ENCODE results near the gene CD226.
"Not testable (repeated sequence)": the region's sequence is repeated elsewhere in the genome, so short reads cannot be mapped to it uniquely, and the experiment has no call there.

Gene CD226

GRCh38 chr18:69980509-69980908 lies 32.8 kb upstream of the CD226 start:
- Histone ChIP-seq H3K27me3 (ENCODE audit: control insufficient read depth, insufficient read depth, low read length) (no peaks in the 10 kb centered on the region), H3K9ac (ENCODE audit: low read length) (no peak overlapping the region), H3K9me3 (ENCODE audit: control insufficient read depth, insufficient read depth, low read depth, low read length) (peaks cover 15% of the 10 kb centered on the region), H3K4me3 (ENCODE audit: low read depth, low read length) (no peak overlapping the region), H3K27ac (ENCODE audit: low read depth, low read length) (no peak overlapping the region), H3K36me3 (ENCODE audit: control insufficient read depth, insufficient read depth, low read length) (no peaks in the 10 kb centered on the region), H3K4me1 (ENCODE audit: control insufficient read depth, insufficient read depth, low read length) (peaks cover 6% of the 10 kb centered on the region; the same call in 1 of the 2 replicates)

GRCh38 chr18:69978732-69979715 lies 31.4 kb upstream of the CD226 start:
- H3K36me3 ChIP-seq (ENCODE audit: control insufficient read depth, insufficient read depth, low read length), result no peaks in the 10 kb centered on the region

GRCh38 chr18:69975294-69975693 lies 27.6 kb upstream of the CD226 start:
- peaks cover 20% of the 10 kb centered on the region for H3K9me3 ChIP-seq (ENCODE audit: control insufficient read depth, insufficient read depth, low read depth, low read length)
- H3K9ac ChIP-seq (ENCODE audit: low read length); H3K36me3 ChIP-seq (ENCODE audit: control insufficient read depth, insufficient read depth, low read length); H3K4me3 ChIP-seq (ENCODE audit: low read depth, low read length); H3K27me3 ChIP-seq (ENCODE audit: control insufficient read depth, insufficient read depth, low read length); H3K27ac ChIP-seq (ENCODE audit: low read depth, low read length); H3K4me1 ChIP-seq (ENCODE audit: control insufficient read depth, insufficient read depth, low read length): not testable (repeated sequence)

More at GRCh38 chr18:69978732-69979715, 31.4 kb upstream of the CD226 start:
- Histone ChIP-seq H3K27me3 (ENCODE audit: control insufficient read depth, insufficient read depth, low read length) (no peaks in the 10 kb centered on the region), H3K27ac (ENCODE audit: low read depth, low read length) (no peak overlapping the region), H3K9ac (ENCODE audit: low read length) (no peak overlapping the region), H3K4me3 (ENCODE audit: low read depth, low read length) (no peak overlapping the region), H3K4me1 (ENCODE audit: control insufficient read depth, insufficient read depth, low read length) (peaks cover 6% of the 10 kb centered on the region; the same call in 1 of the 2 replicates), H3K9me3 (ENCODE audit: control insufficient read depth, insufficient read depth, low read depth, low read length) (peaks cover 15% of the 10 kb centered on the region)

GRCh38 chr18:69974365-69974764 lies 26.7 kb upstream of the CD226 start:
- H3K9me3 ChIP-seq (ENCODE audit: control insufficient read depth, insufficient read depth, low read depth, low read length), result peaks cover 20% of the 10 kb centered on the region
- H3K27ac ChIP-seq (ENCODE audit: low read depth, low read length), result no peak overlapping the region
- H3K9ac ChIP-seq (ENCODE audit: low read length), result no peak overlapping the region
- H3K4me1 ChIP-seq (ENCODE audit: control insufficient read depth, insufficient read depth, low read length), result no peaks in the 10 kb centered on the region
- no peaks in the 10 kb centered on the region for H3K27me3 ChIP-seq (ENCODE audit: control insufficient read depth, insufficient read depth, low read length)
- no peaks in the 10 kb centered on the region for H3K36me3 ChIP-seq (ENCODE audit: control insufficient read depth, insufficient read depth, low read length)
- no peak overlapping the region for H3K4me3 ChIP-seq (ENCODE audit: low read depth, low read length)

DNA sequence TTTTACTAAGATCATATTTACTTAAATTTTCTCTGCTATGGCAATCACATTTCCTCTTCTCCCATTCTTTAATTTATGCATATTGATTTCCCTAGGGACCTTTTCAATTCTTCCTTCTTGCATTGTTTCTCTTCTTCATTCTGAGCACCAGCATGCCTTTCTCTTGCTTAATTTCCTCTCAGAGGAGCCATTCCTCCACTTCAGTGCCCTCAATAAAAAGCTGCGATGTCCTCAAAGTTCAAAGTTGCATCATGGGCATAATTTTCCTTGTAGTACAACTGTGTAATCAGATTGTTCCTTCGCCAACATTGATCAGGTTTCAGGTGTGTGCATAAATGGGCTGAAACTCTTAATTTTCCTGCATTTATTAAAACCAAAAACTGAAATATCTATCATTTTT lies 21.8 kb upstream of the CD226 start:
- H3K9ac ChIP-seq (ENCODE audit: low read length), result no peak overlapping the region
- no peak overlapping the region for H3K27ac ChIP-seq (ENCODE audit: low read depth, low read length)
- no peaks in the 10 kb centered on the region for H3K27me3 ChIP-seq (ENCODE audit: control insufficient read depth, insufficient read depth, low read length)
- H3K4me1 ChIP-seq (ENCODE audit: control insufficient read depth, insufficient read depth, low read length), result no peaks in the 10 kb centered on the region
- no peak overlapping the region for H3K4me3 ChIP-seq (ENCODE audit: low read depth, low read length)
- no peaks in the 10 kb centered on the region for H3K36me3 ChIP-seq (ENCODE audit: control insufficient read depth, insufficient read depth, low read length)
- H3K9me3 ChIP-seq (ENCODE audit: control insufficient read depth, insufficient read depth, low read depth, low read length), result peaks cover 4% of the 10 kb centered on the region

GRCh38 chr18:69968039-69968438 lies 20.4 kb upstream of the CD226 start:
- Histone ChIP-seq H3K4me1 (ENCODE audit: control insufficient read depth, insufficient read depth, low read length) (no peaks in the 10 kb centered on the region), H3K9ac (ENCODE audit: low read length) (no peak overlapping the region), H3K27ac (ENCODE audit: low read depth, low read length) (no peak overlapping the region)

GRCh38 chr18:69963196-69963595 lies 15.5 kb upstream of the CD226 start:
- Histone ChIP-seq H3K9ac (ENCODE audit: low read length) (no peak overlapping the region), H3K4me1 (ENCODE audit: control insufficient read depth, insufficient read depth, low read length) (no peaks in the 10 kb centered on the region), H3K36me3 (ENCODE audit: control insufficient read depth, insufficient read depth, low read length) (no peaks in the 10 kb centered on the region), H3K9me3 (ENCODE audit: control insufficient read depth, insufficient read depth, low read depth, low read length) (no peaks in the 10 kb centered on the region), H3K27ac (ENCODE audit: low read depth, low read length) (no peak overlapping the region), H3K4me3 (ENCODE audit: low read depth, low read length) (no peak overlapping the region), H3K27me3 (ENCODE audit: control insufficient read depth, insufficient read depth, low read length) (no peaks in the 10 kb centered on the region)

More at GRCh38 chr18:69968039-69968438, 20.4 kb upstream of the CD226 start:
- Histone ChIP-seq H3K27me3 (ENCODE audit: control insufficient read depth, insufficient read depth, low read length) (no peaks in the 10 kb centered on the region), H3K4me3 (ENCODE audit: low read depth, low read length) (no peak overlapping the region), H3K36me3 (ENCODE audit: control insufficient read depth, insufficient read depth, low read length) (no peaks in the 10 kb centered on the region), H3K9me3 (ENCODE audit: control insufficient read depth, insufficient read depth, low read depth, low read length) (peaks cover 2% of the 10 kb centered on the region; the same call in 1 of the 2 replicates)

GRCh38 chr18:69961718-69962117 lies 14.0 kb upstream of the CD226 start:
- Histone ChIP-seq H3K9ac (ENCODE audit: low read length) (no peak overlapping the region), H3K4me1 (ENCODE audit: control insufficient read depth, insufficient read depth, low read length) (no peaks in the 10 kb centered on the region), H3K36me3 (ENCODE audit: control insufficient read depth, insufficient read depth, low read length) (no peaks in the 10 kb centered on the region), H3K27me3 (ENCODE audit: control insufficient read depth, insufficient read depth, low read length) (no peaks in the 10 kb centered on the region), H3K9me3 (ENCODE audit: control insufficient read depth, insufficient read depth, low read depth, low read length) (no peaks in the 10 kb centered on the region), H3K27ac (ENCODE audit: low read depth, low read length) (no peak overlapping the region), H3K4me3 (ENCODE audit: low read depth, low read length) (no peak overlapping the region)

DNA sequence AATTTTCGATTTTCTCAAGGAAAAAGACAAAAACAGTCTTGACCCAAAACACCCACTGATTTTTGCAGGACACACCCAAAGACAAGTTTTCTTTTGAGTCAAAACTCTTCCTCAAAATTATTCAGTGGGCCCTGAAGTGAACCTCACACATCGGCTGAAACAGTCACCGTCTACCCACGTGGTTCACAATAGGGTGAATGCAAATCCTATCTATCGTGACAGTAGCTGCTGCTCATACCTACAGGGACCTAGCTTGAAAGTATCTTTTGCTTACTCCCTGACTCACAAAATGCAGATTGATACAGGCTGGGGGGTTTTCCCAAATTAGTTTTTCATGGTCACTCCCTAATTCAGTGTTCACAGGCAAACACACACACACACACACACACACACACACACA lies 10.7 kb upstream of the CD226 start:
- Histone ChIP-seq H3K4me1 (ENCODE audit: control insufficient read depth, insufficient read depth, low read length) (no peaks in the 10 kb centered on the region), H3K4me3 (ENCODE audit: low read depth, low read length) (no peak overlapping the region), H3K36me3 (ENCODE audit: control insufficient read depth, insufficient read depth, low read length) (no peaks in the 10 kb centered on the region), H3K9me3 (ENCODE audit: control insufficient read depth, insufficient read depth, low read depth, low read length) (no peaks in the 10 kb centered on the region), H3K27ac (ENCODE audit: low read depth, low read length) (no peak overlapping the region), H3K27me3 (ENCODE audit: control insufficient read depth, insufficient read depth, low read length) (no peaks in the 10 kb centered on the region), H3K9ac (ENCODE audit: low read length) (no peak overlapping the region)

GRCh38 chr18:69957747-69958146 lies 10.1 kb upstream of the CD226 start:
- Histone ChIP-seq H3K4me3 (ENCODE audit: low read depth, low read length) (no peak overlapping the region), H3K27ac (ENCODE audit: low read depth, low read length) (no peak overlapping the region), H3K4me1 (ENCODE audit: control insufficient read depth, insufficient read depth, low read length) (no peaks in the 10 kb centered on the region), H3K9ac (ENCODE audit: low read length) (no peak overlapping the region), H3K36me3 (ENCODE audit: control insufficient read depth, insufficient read depth, low read length) (no peaks in the 10 kb centered on the region), H3K27me3 (ENCODE audit: control insufficient read depth, insufficient read depth, low read length) (no peaks in the 10 kb centered on the region), H3K9me3 (ENCODE audit: control insufficient read depth, insufficient read depth, low read depth, low read length) (0 out of 2 replicates have a peak, but pooled peaks cover 2% of the 10 kb centered on the region)
